Fibroblast of mammary gland (primary cell): Measurements from ENCODE around the gene DDA1.
"Not testable (repeated sequence)": the region's sequence is repeated elsewhere in the genome, so short reads cannot be mapped to it uniquely, and the experiment has no call there.

Experiments
- DNase-seq: peaks from one replicate; pipeline ENCODE4 v3.0.0-alpha.2; 2010; ENCODE audit warnings: low read depth
- H3K4me3 ChIP-seq: 2 replicates; pipeline ENCODE4 v1.5.1; 2011; ENCODE audit warnings: low read depth, mild to moderate bottlenecking, low read length, moderate library complexity; ENCODE audit not compliant: control insufficient read depth
- TF ChIP-seq, protein P1 (sequence below): conservative IDR thresholded peaks from 2 replicates; pipeline ENCODE4 v1.5.1; 2011; ENCODE audit warnings: low read depth, low read length, inconsistent platforms; ENCODE audit not compliant: control insufficient read depth, insufficient read depth

DDA1 gene

DNA sequence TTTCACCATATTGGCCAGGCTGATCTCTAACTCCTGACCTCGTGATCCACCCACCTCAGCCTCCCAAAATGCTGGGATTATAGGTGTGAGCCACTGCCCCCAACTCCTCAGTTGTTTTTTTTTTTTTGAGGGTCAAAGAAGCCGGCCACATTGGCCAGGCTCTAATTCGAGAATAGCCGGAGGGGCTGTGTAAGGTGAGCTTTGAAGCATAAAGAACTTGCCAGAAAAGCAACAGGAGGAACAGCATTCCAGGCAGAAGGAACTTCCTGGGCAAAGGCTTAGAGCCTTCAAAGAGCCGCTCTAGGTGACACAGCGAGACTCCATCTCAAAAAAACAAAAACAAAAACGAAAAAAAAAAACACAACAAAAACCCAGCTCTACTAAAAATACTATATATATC is 43.3 kb upstream of the DDA1 start:
- no peak overlapping the region for H3K4me3 ChIP-seq
- no peak for DNase-seq
- TF ChIP-seq, protein P1, sequence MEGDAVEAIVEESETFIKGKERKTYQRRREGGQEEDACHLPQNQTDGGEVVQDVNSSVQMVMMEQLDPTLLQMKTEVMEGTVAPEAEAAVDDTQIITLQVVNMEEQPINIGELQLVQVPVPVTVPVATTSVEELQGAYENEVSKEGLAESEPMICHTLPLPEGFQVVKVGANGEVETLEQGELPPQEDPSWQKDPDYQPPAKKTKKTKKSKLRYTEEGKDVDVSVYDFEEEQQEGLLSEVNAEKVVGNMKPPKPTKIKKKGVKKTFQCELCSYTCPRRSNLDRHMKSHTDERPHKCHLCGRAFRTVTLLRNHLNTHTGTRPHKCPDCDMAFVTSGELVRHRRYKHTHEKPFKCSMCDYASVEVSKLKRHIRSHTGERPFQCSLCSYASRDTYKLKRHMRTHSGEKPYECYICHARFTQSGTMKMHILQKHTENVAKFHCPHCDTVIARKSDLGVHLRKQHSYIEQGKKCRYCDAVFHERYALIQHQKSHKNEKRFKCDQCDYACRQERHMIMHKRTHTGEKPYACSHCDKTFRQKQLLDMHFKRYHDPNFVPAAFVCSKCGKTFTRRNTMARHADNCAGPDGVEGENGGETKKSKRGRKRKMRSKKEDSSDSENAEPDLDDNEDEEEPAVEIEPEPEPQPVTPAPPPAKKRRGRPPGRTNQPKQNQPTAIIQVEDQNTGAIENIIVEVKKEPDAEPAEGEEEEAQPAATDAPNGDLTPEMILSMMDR: no peak

DNA sequence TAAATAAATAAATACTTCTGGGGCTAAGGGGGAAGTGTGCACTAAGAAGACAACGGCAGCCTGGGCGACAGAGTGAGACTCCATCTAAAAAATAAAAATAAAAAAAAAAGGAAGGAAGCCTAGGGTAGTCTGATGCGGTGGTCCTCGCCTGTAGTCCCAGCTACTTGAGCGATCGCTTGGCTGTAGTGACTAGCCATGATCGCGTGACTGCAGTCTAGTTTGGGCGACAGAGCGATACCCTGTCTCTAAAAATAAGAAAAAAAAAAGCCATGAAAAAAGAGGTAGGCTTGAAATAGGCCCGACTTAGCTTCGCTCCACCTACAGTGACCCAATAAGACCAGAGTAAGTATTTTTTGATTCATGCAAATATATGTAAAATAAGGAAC is 42.8 kb upstream of the DDA1 start:
- TF ChIP-seq, protein P1: no peak

DNA sequence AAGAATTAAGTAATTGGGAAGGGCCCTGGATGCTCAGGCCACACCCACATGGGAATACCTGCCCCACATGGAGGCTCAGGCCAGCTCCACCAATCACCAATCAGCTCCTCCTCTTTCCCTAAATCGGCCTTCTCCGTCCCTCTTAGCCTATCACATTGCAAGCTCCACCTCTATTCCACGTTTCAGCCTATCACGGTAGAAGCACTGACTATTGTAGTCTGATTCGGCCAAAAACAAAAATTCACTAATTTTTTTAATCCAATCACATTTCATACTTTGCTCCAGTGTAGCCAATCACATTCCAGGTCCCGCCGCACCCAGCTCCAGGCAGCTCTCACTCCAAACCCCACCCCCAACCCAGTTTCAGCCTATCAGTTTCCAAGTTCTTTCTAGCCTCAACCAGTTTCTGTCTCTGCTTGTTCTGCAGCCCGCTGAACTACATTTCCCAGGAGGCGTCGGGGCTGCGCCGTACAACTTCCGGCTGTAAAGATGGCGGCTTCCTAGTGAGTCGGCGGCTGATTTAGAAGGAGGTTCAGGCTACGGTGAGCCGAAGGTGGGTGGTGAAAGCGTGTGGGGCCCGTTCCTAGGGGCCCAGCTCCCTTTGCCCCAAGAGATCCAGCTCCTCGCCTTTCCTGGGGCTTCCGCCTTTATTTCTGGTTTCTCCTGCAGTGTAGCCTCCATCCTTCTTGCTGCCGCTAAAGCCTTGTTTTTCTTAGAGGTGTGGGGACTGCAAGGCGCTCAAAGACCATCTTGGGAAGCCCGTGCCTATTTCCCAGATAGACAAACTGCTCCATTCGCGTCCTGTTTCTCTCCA is 42.2 kb upstream of the DDA1 start, which contains the start of gene BABAM1:
TSS of gene BABAM1 (plus strand) at position 469 of the 814 bp plus-strand sequence. CDS start 1,364 bp downstream, outside the sequence.
- TF ChIP-seq, protein P1: no peak
- peak within 1 kb of the TSS; percentile 98 for H3K4me3 ChIP-seq
- peak; percentile 100 for DNase-seq

More for the DNA sequence above, 42.8 kb upstream of the DDA1 start:
- DNase-seq: no peak
- H3K4me3 ChIP-seq: no peak overlapping the region

DNA sequence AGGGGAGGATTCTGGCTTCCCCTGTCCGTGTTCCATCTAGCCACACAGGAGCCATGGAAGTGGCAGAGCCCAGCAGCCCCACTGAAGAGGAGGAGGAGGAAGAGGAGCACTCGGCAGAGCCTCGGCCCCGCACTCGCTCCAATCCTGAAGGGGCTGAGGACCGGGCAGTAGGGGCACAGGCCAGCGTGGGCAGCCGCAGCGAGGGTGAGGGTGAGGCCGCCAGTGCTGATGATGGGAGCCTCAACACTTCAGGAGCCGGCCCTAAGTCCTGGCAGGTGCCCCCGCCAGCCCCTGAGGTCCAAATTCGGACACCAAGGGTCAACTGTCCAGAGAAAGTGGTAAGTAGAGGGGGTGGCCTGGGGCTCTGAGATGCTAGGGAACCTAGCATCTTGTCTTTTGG is 40.6 kb upstream of the DDA1 start:
- TF ChIP-seq, protein P1: no peak
- no peak for DNase-seq
- no peak overlapping the region for H3K4me3 ChIP-seq

DNA sequence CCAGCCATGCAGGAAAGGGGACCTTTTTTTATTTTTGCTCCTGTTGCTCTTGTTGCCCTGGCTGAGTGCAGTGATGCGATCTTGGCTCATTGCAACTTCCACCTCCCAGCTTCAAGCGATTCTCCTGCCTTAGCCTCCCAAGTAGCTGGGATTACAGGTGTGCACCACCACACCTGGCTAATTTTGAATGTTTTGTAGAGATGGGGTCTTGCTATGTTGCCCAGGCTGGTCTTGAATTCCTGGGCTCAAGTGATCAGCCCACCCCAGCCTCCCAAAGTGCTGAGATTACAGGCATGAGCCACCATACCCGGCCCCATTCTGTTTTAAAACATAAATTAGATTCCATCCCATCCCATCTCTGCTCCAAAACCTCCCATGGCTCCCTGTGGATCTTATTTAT is 34.5 kb upstream of the DDA1 start:
- not testable (repeated sequence) for DNase-seq, H3K4me3 ChIP-seq

DNA sequence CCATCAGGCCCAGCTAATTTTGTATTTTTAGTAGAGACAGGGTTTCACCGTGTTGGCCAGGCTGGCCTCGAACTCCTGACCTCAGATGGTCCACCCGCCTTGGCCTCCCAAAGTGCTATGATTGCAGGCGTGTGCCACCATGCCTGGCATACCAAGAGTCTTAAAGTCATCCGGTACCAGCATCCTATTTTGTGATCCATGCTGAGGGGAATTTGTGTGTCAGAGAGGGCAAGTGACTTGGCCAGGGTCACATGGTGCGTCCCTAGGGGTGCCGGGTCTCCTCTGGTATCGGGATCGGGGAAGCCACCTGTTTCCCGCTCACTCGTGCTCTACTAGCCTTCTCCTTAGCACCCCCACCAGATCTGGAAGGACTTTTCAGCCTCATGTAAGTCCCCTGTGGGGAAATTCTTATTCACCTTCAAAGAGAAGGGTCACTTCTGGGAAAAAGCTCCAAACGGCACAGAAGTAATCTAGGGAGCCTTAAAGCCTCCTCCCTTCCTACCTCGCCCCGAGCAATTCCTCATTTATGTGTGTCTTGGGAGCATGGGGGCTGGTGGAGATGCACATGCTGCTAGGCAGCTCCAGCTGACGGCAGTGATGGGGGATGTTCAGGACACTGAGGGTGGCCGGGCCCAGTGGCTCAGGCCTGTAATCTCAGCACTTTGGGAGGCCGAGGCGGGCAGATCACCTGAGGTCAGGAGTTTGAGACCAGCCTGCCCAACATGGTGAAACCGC is 33.8 kb upstream of the DDA1 start:
- no peak overlapping the region for H3K4me3 ChIP-seq
- TF ChIP-seq, protein P1: no peak
- no peak for DNase-seq

DNA sequence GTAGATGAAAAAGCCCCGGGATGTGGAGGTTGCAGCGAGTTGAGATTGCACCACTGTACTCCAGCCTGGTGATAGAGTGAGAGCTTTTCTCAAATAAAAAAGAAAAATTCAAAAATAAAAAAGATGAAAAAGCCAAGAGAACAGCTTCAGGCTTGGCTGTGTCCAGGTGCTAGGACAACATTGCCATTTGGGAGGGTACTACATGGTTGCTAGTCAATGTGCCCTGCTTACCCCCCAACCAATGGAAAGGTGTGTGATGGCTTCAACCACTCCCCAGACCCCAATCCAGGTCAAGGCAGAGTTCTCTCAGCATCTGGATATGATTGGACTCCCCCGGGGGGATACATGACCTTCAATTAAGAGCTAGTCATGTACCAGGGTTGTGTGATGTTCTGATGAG is 29.9 kb upstream of the DDA1 start:
- peak; percentile 41 for DNase-seq
- no peak overlapping the region for H3K4me3 ChIP-seq
- TF ChIP-seq, protein P1: no peak
